Rectal smooth muscle tissue (tissue), 1 donor: ENCODE data around the gene SNX9.
"Not testable (repeated sequence)": the region's sequence is repeated elsewhere in the genome, so short reads cannot be mapped to it uniquely, and the experiment has no call there.

Experiments
- H3K27ac ChIP-seq: one replicate; pipeline ENCODE4 v1.7.0; 2013; ENCODE audit warnings: low read depth, low read length, inconsistent platforms
- H3K27me3 ChIP-seq: one replicate; pipeline ENCODE4 v1.7.0; 2013; ENCODE audit warnings: low read length; ENCODE audit not compliant: control insufficient read depth, insufficient read depth
- H3K36me3 ChIP-seq: one replicate; pipeline ENCODE4 v1.7.0; 2013; ENCODE audit warnings: low read length; ENCODE audit not compliant: control insufficient read depth, insufficient read depth
- H3K4me1 ChIP-seq: one replicate; pipeline ENCODE4 v1.7.0; 2013; ENCODE audit warnings: low read length; ENCODE audit not compliant: control insufficient read depth, insufficient read depth
- H3K4me3 ChIP-seq: one replicate; pipeline ENCODE4 v1.7.0; 2013; ENCODE audit warnings: low read length
- H3K9ac ChIP-seq: one replicate; pipeline ENCODE4 v1.7.0; 2013; ENCODE audit warnings: low read length

Gene SNX9

DNA sequence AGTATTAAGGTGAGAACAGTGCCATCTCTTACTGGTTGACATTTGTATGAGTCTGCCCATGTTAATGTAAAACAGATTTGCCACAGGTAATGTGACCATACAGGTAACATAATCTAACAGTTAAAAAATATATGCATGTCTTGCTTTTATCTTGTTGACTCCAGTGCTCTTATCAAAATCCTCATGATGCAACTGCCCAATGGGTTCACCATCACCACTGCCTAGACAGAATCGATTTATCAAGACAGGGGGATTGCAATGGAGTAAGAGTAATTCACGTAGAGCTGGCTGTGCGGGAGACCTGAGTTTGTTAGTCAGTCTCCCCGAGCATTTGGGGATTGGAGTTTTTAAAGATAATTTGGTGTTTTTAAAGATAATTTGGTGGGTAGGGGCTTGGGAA is 19.2 kb downstream of the SNX9 start:
- Histone ChIP-seq H3K27ac (no peak overlapping the region), H3K4me1 (peaks cover 17% of the 10 kb centered on the region), H3K9ac (no peak overlapping the region)

DNA sequence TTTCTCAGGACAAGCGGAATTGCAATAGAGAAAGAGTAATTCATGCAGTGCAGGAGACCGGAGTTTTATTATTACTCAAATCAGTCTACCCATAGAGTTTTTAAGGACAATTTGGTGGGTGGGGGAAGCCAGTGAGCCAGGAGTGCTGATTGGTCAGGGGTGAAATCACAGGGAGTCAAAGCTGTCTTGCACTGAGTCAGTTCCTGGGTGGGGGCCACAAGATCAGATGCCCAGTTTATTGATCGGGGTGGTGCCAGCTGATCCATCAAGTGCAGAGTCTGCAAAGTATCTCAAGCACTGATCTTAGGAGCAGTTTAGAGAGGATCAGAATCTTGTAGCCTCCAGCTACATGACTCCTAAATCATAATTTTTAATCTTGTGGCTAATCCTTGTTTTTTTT is 21.1 kb downstream of the SNX9 start:
- H3K27me3 ChIP-seq, H3K4me3 ChIP-seq, H3K9ac ChIP-seq, H3K27ac ChIP-seq, H3K36me3 ChIP-seq: not testable (repeated sequence)
- peaks cover 17% of the 10 kb centered on the region for H3K4me1 ChIP-seq

More for the DNA sequence above, 19.2 kb downstream of the SNX9 start:
- H3K36me3 ChIP-seq = no peaks in the 10 kb centered on the region
- H3K27me3 ChIP-seq = no peaks in the 10 kb centered on the region
- no peak overlapping the region for H3K4me3 ChIP-seq

DNA sequence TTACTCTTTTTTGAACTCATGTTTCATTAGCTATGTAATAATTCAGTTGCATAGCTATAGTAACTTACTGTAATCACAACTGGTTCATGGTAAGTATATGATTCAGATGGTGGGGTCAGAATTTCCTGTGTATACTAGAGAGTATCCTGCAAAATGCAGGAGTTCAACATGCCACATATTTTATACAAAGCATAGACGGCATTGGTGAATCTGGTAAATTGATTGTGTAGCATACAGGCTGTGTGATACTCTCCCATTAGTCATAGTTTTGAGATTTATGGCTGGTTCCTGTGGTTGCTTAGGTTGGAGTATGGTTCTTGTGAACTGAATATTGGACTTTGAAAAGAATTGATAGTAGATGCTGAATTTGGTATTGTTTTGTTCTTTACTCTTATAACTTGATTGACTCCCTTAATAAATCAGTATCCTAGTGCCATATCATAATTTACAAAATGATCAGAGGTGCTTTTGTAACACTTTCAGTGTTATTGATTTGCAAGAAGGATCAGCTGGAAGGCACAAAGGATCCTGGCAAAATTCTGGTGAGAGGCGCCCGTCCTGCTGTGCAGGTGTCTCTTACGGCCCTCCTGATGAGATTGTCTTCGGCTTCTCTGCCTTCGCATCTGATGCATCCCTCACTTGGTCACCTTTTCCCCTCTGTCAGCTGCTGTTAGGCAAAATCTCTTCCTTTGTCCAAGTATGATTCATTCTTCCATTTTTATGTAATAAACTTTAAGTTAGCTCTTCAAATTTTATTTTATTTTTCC is 22.6 kb downstream of the SNX9 start:
- no peaks in the 10 kb centered on the region for H3K27me3 ChIP-seq
- H3K27ac ChIP-seq = no peak overlapping the region
- H3K4me1 ChIP-seq = peaks cover 15% of the 10 kb centered on the region
- no peak overlapping the region for H3K9ac ChIP-seq
- H3K36me3 ChIP-seq = no peaks in the 10 kb centered on the region
- H3K4me3 ChIP-seq = no peak overlapping the region

DNA sequence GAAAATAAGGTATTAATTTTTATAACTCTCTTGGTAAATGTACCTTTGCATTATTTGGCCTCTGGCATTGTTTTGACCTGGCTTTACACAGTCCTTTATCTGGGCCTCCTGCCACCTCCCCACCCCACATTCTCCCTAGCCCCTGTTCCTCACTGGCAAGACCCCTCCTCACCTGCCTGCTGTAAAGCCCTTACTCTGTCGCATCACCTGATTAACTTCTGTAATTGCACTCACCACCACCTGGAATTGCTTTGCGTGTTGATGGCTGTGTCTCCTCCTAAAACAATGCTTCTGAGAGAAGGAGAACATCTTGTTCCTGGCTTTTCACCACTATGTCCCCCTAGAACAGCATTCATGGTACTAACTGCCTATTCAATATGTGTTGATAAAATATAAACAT is 24.8 kb downstream of the SNX9 start:
- H3K27ac ChIP-seq = no peak overlapping the region
- H3K4me3 ChIP-seq = no peak overlapping the region
- no peaks in the 10 kb centered on the region for H3K36me3 ChIP-seq
- H3K9ac ChIP-seq = no peak overlapping the region
- H3K4me1 ChIP-seq = peaks cover 11% of the 10 kb centered on the region
- H3K27me3 ChIP-seq = no peaks in the 10 kb centered on the region

DNA sequence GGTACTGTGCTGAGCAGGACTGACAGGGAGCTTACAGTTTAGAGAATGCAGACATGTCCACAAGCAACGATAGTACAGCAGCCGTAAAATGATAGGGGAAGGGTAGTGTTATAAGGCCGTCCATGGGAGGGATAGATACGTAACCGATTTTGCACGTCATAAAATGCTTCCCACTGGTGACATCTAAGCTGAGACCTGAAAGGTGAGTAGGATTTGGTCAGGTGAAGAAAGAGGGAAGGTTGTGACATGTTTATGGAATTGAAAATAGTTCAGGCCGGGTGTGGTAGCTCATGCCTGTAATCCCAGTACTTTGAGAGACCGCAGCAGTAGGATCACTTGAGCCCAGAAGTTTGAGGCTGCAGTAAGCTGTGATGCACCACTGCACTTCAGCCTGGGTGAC is 25.6 kb downstream of the SNX9 start:
- Histone ChIP-seq H3K27me3 (no peaks in the 10 kb centered on the region), H3K27ac (no peak overlapping the region), H3K9ac (no peak overlapping the region), H3K36me3 (no peaks in the 10 kb centered on the region), H3K4me1 (peaks cover 11% of the 10 kb centered on the region), H3K4me3 (no peak overlapping the region)

DNA sequence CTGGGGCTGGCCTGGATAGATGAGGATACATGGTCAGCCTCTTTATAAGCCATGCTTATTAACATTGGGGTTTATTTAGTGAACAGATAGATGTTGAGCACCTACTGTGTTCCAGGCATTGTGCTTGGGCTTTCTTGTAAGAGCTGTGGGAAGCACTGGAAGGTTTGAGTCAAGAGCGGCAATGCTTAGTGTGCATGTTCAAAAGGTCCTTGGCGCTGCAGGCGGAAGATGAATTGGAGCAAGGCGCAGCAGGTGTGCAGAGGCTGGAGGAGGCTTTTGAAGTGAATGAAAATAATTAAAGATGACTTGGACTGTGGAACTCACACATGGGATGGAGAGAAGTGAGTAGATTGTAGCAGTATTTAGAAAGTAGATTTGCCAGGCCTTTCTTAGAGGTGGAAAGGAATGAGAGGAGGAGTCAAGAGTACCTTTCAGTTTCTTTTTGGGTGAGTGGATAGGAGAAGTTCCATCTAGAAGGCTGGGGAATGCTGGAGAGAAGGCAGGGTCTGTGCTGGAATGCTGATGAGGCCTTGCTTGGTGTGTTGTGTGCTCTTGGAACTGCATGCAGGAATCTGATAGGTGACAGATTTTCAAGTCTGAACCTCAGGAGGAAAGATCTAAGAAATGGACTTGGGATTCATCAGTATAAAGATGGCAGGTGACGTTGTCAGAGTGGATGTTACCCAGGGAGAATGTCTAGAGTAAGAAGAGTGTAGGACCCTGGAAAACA is 26.4 kb downstream of the SNX9 start:
- no peak overlapping the region for H3K9ac ChIP-seq
- H3K36me3 ChIP-seq = no peaks in the 10 kb centered on the region
- no peaks in the 10 kb centered on the region for H3K27me3 ChIP-seq
- H3K4me3 ChIP-seq = no peak overlapping the region
- H3K27ac ChIP-seq = no peak overlapping the region
- H3K4me1 ChIP-seq = peaks cover 11% of the 10 kb centered on the region

DNA sequence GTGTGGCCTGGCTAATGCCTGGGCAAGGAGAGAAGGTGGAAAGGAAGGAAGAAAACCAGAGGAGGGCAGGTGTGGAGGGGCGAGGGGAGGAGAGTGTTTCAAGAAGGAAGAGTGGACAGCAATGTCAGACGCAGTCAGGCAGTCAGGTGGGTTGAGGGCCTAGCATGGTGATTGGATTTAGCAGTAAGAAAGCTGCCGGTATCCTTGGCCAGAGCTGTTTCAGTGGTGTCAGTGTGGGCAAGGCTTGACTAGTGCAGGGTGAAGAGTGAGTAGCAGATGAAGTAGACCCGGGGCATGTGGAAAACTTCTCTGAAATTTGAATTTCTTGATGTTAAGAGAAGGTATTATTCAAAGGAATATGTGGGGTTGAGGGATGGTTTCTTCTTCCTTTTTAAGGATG is 27.0 kb downstream of the SNX9 start:
- no peak overlapping the region for H3K27ac ChIP-seq
- no peak overlapping the region for H3K4me3 ChIP-seq
- H3K4me1 ChIP-seq = peaks cover 11% of the 10 kb centered on the region
- H3K9ac ChIP-seq = no peak overlapping the region
- H3K36me3 ChIP-seq = no peaks in the 10 kb centered on the region
- no peaks in the 10 kb centered on the region for H3K27me3 ChIP-seq

DNA sequence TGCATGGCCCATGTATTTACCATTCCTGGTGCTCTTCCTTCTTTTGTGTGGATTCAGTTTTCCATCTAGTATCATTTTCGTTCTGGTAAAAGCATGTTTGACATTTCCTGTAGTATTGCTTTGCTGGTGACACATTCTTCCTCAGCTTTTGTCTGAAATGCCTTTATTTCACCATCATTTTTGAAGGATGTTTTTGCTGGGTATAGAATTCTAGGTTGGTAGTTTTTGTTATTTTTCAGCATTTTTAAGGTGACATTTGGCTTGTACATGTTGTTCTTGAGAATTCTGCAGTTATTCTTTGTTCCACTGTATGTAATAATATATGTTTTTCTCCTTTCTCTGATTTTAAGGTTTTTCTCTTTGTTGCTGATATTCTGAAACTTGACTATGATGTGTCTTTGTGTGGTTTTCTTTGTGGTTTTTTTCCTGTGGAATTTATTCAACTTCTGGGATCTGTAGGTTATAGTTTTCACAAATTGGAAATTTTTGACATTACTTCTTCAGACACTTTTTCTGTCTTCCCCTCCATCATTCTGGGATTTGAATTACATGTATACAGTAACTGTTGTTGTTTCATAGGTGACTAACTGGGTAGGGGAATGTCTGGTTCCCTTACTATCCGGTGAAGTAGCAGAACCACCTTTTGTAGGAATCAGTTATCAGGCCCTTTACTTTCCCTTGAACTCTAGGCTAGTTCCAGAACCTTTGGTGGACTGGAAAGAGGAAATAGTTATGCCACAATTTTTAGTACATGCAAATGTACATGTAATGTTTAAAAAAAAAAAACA is 30.2 kb downstream of the SNX9 start:
- Histone ChIP-seq H3K36me3 (no peaks in the 10 kb centered on the region), H3K27me3 (no peaks in the 10 kb centered on the region), H3K4me3 (no peak overlapping the region), H3K27ac (no peak overlapping the region), H3K4me1 (no peaks in the 10 kb centered on the region), H3K9ac (no peak overlapping the region)

DNA sequence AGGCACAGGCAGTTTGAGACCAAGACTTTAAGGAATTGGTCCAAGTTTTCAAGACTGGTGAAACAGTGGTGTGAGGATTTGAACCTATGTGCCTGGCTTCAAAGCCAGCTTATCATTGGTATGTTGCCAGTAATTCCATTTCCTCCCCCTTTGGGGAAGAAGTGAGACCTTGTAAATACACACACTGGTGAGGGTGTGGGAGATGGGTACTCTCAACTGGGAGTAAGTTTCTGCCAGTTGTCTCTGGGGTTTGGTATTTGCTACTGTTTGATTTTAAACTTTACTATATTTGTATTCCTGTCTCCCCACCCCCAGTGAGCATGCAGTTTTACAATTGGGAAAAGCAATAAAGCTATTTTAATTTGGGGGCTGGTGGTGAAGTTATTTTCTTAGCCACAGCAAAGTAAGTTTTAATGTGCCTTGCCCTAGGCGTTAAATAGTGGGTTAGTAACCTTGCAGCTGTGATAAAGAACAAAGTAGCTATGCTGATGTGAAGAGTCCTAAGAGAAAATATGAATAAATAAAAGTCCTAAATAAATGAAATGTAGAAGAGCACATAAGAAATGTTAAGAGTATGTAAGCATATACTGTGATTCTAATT is 31.0 kb downstream of the SNX9 start:
- H3K27ac ChIP-seq = no peak overlapping the region
- no peaks in the 10 kb centered on the region for H3K36me3 ChIP-seq

DNA sequence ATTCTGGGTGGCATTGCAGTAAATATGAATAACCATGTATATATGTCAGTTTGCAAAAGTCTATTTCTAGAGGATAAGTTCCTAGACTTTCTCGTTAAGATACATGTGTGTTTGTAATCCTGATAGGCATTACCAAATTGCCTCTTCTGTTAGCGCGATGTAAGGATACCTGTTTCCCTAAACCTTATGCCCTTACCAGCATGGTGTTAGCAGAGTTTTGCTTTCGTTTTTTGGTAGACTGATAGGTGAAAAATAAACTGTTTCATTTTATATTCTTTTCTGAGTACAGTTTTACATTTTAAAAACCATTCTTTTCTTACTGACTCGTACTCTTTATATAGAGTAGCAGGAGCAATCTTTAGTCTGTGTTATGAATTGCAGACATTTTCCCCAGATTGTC is 32.3 kb downstream of the SNX9 start:
- Histone ChIP-seq H3K4me3 (no peak overlapping the region), H3K9ac (no peak overlapping the region), H3K27me3 (no peaks in the 10 kb centered on the region), H3K4me1 (no peaks in the 10 kb centered on the region), H3K27ac (no peak overlapping the region), H3K36me3 (no peaks in the 10 kb centered on the region)

More for the DNA sequence above, 31.0 kb downstream of the SNX9 start:
- Histone ChIP-seq H3K9ac (no peak overlapping the region), H3K27me3 (no peaks in the 10 kb centered on the region), H3K4me1 (no peaks in the 10 kb centered on the region), H3K4me3 (no peak overlapping the region)

DNA sequence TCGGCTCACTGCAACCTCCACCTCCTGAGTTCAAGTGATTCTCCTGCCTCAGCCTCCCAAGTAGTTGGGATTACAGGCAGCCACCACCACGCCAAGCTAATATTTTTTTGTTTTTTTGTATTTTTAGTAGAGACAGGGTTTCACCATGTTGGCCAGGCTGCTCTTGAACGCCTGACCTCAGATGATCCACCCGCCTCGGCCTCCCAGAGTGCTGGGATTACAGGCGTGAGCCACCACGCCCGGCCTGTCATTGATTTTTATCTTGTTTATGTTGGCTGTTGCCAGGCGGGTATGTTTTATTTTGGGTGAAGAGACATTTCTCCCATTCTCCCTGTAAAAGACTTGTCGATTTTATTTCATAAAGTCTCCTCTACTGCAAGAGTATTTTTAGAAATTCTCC is 32.8 kb downstream of the SNX9 start:
- not testable (repeated sequence) for H3K4me3 ChIP-seq, H3K27me3 ChIP-seq, H3K4me1 ChIP-seq, H3K36me3 ChIP-seq, H3K27ac ChIP-seq, H3K9ac ChIP-seq

DNA sequence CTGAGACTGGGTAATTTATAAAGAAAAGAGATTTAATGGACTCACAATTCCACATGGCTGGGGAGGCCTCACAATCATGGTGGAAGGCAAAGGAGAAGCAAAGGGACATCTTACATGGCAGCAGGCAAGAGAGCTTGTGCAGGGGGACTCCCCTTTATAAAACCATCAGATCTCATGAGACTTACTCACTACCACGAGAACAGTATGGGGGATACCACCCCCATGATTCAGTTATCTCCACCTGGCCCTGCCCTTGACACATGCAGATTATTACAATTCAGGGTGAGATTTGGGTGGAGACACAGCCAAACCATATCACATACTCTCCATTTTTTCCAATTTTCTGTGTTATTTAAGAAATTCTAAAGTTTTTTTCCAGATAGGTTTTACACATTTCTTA is 35.6 kb downstream of the SNX9 start:
- H3K36me3 ChIP-seq, H3K27me3 ChIP-seq, H3K27ac ChIP-seq, H3K9ac ChIP-seq, H3K4me3 ChIP-seq, H3K4me1 ChIP-seq: not testable (repeated sequence)
